IPS-18c (cell line): ENCODE data around the gene PEAK3.

Experiments
- H3K4me3 ChIP-seq: 2 replicates; pipeline ENCODE4 v1.7.0; 2013; ENCODE audit warnings: low read depth, mild to moderate bottlenecking, low read length, moderate library complexity; ENCODE audit not compliant: insufficient read depth
- H3K9me3 ChIP-seq: one replicate; pipeline ENCODE4 v1.6.1; 2013; ENCODE audit warnings: mild to moderate bottlenecking, low read length, moderate library complexity; ENCODE audit not compliant: control insufficient read depth, insufficient read depth

PEAK3 gene

DNA sequence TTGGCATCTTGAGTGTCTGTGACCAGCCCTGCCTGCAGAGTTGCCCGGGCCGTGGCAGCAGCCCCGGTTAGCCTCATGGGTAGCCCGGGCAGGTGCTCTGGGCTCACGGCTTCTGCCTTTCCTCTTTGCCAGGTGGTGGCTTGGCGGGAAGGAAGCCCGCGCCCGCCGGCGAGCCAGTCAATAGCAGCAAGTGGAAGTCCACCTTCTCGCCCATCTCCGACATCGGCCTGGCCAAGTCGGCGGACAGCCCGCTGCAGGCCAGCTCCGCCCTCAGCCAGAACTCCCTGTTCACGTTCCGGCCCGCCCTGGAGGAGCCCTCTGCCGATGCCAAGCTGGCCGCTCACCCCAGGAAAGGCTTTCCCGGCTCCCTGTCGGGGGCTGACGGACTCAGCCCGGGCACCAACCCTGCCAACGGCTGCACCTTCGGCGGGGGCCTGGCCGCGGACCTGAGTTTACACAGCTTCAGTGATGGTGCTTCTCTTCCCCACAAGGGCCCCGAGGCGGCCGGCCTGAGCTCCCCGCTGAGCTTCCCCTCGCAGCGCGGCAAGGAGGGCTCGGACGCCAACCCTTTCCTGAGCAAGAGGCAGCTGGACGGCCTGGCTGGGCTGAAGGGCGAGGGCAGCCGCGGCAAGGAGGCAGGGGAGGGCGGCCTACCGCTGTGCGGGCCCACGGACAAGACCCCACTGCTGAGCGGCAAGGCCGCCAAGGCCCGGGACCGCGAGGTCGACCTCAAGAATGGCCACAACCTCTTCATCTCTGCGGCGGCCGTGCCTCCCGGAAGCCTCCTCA, 55.7 kb downstream of the PEAK3 start:
- H3K9me3 ChIP-seq: no peaks in the 10 kb centered on the region
- no peak overlapping the region for H3K4me3 ChIP-seq

DNA sequence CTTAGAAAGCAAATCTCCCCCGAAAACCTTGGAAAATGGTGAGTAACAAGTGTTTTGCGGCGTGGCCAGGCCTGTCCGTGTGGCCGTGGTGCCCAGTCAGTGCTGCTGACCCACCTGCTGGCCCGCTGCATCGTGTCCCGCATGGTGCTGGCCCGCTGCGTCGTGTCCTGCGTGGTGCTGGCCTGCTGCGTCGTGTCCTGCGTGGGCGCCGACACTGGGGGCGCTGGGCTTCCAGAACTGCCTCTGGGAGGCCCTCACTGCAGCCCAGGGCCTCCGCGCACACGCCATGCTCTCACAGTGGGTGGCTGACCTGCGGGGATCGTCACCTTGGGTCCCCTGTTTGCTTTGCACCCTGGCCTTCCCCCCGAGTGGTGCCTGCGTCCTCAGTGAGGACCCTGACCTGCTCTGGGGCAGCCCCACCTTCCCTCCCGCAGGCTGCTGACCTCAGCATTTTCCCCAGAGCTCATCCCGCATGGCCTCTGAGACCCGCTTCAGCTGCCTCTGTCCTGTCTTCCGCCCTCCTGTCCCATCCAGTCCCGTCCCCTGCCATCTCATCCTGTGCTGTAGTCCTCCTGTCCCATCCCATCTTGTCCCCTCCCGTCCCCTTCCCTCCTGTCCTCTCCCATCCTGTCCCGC, 56.4 kb downstream of the PEAK3 start:
- Histone ChIP-seq H3K9me3 (no peaks in the 10 kb centered on the region), H3K4me3 (no peak overlapping the region)

DNA sequence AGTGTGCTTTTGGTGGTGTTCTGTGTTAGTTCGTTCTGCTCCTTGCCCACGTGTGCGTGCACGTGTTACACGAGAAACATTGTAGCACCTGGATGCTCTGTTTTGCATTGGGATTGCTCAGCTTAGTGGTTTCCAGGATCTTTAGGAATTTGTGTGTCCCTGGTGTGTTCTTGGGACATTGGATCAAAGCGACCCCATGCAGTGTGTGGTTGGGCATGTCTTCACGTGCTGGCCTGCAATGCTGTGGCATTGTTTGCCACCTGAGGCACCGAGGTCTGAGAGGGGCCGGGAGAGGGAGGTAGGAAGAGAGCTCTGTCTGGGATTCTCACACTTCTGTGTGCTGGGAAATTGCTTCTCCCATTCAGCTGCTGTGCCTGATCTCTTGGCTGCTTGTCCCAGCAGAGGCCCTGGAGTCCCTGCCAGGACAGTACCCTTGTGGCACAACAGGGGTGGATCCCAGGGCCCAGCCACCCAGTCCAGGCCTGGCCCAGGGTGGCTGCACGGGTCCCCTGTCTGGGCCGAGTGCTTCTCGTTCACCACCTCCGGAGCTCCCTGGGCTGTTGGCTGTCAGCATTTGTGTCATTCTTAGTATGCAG, 57.1 kb downstream of the PEAK3 start:
- H3K9me3 ChIP-seq: no peaks in the 10 kb centered on the region

More for the DNA sequence above, 57.1 kb downstream of the PEAK3 start:
- H3K4me3 ChIP-seq: no peak overlapping the region
